Stimulated activated CD4-positive, alpha-beta T cell treated with anti-CD3 and anti-CD28 coated beads, Interleukin-4, amount 100 ng/mL, for 24 hours (primary cell): ENCODE results near the gene ITGB5.
"Not testable (repeated sequence)": the region's sequence is repeated elsewhere in the genome, so short reads cannot be mapped to it uniquely, and the experiment has no call there.

ENCODE experiments used
- DNase-seq: peaks from one replicate; pipeline ENCODE4 v3.0.0-alpha.2; 2020

ITGB5 gene

GRCh38 chr3:124782377-124782712 is 104.8 kb downstream of the ITGB5 start:
- DNase-seq, result not testable (repeated sequence)

- no peak for DNase-seq
Measured at GRCh38 chr3:124781476-124782376, 105.4 kb downstream of the ITGB5 start.

- no peak for DNase-seq
Measured at GRCh38 chr3:124780761-124781475, 106.2 kb downstream of the ITGB5 start.

DNA sequence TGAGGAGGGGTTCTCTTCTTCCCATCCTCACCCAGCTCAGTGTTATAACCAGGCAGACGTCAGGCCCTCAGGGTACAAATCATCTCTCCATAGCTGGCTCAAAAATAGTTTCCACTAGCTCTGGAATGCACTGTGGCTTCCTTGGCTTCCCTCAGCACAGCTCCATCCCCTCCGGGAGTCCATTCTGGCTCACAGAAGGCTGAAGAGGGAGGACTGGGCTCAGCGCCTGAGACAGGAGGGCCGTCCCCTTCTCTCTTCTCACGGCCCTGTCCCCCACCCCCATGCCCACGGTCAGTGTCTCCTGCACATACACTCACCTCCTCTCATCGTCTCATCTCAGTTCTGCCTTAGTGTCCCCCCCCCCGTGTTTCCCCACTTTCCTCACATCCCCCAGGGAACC is 106.8 kb downstream of the ITGB5 start:
- no peak for DNase-seq

GRCh38 chr3:124779751-124780191 is 107.4 kb downstream of the ITGB5 start:
- DNase-seq, result no peak

- DNase-seq, result no peak
Measured at GRCh38 chr3:124779116-124779515, 108.0 kb downstream of the ITGB5 start.

- no peak for DNase-seq
Measured at GRCh38 chr3:124777762-124778470, 109.2 kb downstream of the ITGB5 start.

DNA sequence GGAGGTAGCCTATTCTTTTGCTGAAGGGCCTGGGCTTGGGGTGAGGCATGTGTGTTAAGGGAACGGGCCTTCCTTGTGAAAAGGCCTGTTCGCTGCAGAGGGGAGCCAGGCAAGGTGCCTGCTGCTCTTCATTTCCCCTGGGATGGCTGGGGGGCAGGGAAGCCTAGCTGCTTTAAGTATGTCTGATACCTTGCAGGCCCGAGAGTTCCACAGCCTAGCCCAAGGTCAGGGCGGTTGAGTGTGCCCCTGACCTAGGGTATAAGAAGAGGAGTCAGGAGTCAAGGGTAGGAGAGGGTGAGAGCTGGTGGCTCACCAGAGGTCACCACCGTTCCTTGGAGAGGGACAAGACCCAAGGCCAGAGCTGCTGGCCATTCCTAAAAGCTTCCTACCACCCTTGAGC is 110.3 kb downstream of the ITGB5 start:
- DNase-seq, result no peak

DNA sequence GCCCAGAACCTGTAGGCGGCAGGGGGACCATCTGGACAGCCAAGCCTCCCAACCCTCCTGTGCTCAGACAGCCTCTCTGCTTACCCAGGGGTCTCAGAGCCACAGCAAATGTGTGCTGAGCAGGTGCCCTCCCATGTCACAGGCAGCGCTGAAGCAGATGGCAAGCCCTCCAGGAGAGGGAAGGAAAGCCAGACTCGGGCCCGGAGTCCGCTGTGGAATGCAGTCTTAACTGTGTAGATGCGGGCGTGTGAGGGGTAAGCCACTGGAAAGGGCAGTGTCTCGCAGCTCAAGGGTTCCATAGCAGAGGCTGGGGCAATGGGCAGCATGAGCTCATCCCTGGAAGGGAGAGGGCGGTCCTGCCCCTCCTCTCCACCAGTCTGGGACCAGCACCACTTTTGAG is 111.3 kb downstream of the ITGB5 start:
- no peak for DNase-seq

GRCh38 chr3:124774841-124775402 is 112.2 kb downstream of the ITGB5 start:
- no peak for DNase-seq

DNA sequence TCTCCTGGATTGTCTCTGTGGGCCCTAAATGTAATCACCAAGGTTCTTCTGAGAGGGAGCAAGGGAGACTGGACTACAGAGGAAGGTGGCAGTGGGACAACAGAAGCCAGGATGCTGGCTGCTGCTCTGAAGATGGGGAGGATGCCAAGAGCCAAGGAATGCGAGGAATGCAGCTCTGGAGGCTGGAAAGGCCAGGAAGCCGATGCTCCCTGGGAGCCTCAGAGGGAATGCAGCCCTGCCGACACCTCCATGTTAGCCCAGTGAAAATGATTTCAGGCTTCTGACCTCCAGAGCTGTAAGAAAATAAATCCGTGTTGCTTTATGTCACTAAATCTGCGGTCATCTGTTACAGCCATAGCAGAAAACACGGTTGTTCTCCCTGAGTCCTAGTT is 112.8 kb downstream of the ITGB5 start:
- DNase-seq, result no peak

GRCh38 chr3:124773351-124774326 is 113.5 kb downstream of the ITGB5 start:
- no peak for DNase-seq

DNA sequence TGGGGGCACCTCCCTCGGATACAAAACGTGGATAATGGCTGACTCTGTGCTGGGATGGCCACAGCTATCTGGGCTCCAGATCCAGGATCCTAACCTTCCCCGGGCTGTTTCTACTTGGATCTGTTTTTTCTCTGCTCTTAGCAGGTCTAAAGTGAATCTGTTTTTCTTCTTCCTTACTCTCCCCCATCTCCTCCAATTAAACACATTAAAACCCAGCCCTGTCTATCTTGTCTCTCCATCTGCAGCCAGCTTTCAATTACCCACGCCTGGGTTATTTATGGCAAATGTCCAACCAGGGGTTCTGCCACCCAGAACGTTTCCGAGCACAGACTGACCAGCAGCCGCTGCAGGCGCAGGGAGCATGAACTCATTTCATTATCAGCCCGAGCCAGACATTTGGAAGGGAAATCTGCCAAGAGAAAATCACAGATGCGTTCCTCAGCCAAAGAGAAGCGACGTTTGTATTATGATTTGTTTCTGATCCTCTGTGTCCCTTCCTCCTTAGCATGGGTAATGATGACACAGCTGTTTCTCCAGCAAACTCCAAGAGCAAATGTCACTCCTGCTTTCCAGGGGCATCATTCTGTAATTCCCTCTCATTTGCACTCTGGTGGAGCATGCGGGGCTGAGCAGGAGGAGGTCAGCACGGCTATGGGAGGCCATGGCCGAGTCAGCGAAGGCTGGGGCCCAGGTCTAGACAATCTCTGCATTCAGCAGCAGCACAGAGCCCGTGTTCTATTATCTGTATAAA is 114.9 kb downstream of the ITGB5 start:
- DNase-seq, result no peak

- DNase-seq, result no peak
Measured at GRCh38 chr3:124771083-124771445, 116.1 kb downstream of the ITGB5 start.

- DNase-seq, result no peak
Measured at GRCh38 chr3:124770336-124771082, 116.7 kb downstream of the ITGB5 start.

GRCh38 chr3:124769462-124769861 is 117.7 kb downstream of the ITGB5 start:
- no peak for DNase-seq

DNA sequence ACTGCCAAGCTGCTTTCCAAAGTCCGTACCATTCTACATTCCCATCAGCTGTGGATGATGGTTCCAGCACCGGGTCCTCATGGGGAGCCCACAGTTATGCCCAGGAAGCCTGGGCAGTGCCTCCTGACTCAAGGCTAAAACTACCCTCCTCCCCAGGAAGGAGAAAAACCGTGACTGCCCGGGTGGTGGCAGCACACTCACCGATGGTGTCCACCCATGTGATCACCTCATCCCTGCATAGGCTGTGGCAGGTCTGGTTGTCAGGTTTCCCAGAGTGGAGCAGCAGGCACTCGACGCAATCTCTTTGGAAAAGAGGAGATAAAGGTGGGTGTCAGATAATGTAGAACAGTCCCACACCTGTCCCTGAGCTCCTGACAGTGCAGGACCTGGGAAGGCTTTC is 118.4 kb downstream of the ITGB5 start:
- DNase-seq, result no peak

- no peak for DNase-seq
Measured at GRCh38 chr3:124767691-124768090, 119.5 kb downstream of the ITGB5 start.

- no peak for DNase-seq
Measured at GRCh38 chr3:124767264-124767663, 119.9 kb downstream of the ITGB5 start.
